Ovary (tissue), 9 donors: Measurements from ENCODE around the gene ARGLU1. TPM values are rescaled to one million over a fixed set of nuclear protein-coding genes. Genes with fewer than 3 reads are reported as not detected.
A peak's percentile ranks its signal among the peaks of the same experiment; 100 is the strongest.

ENCODE experiments used
- DNase-seq, 5 donors: peaks; one replicate each; pipeline ENCODE4 v3.0.0-alpha.2; 2019 to 2020
- H3K27ac ChIP-seq, 2 donors: fragments of 200-600 bp; one replicate each; pipeline versions ENCODE4 v1.5.1 to v1.8.0; 2019 to 2022
- H3K27me3 ChIP-seq: fragments of 200-600 bp; one replicate; pipeline ENCODE4 v1.8.0; 2022
- H3K36me3 ChIP-seq: fragments of 200-600 bp; sonication (generic); one replicate; pipeline ENCODE4 v1.5.1; 2019
- H3K4me1 ChIP-seq: one replicate; pipeline ENCODE4 v1.8.1; 2013; ENCODE audit warnings: mild to moderate bottlenecking, moderate library complexity; ENCODE audit not compliant: insufficient read depth
- H3K4me3 ChIP-seq: fragments of 200-600 bp; sonication (generic); one replicate; pipeline ENCODE4 v1.5.1; 2017
- H3K9me3 ChIP-seq, 2 donors: fragments of 200-600 bp in 1 of 2; sonication (generic) in 1 of 2; one replicate each; pipeline versions ENCODE4 v1.5.1 to v1.8.1; 2013 to 2019; ENCODE audit warnings: mild to moderate bottlenecking in 1 of 2, moderate library complexity in 1 of 2
- EP300 ChIP-seq: sonication (generic); formaldehyde crosslinking; IDR thresholded peaks from one replicate; pipeline ENCODE4 v1.6.1; 2017; ENCODE audit warnings: antibody characterized with exemption
- POLR2A ChIP-seq: fragments of 450-650 bp; IDR thresholded peaks from one replicate; pipeline ENCODE4 v1.6.1; 2017; ENCODE audit warnings: antibody characterized with exemption, mild to moderate bottlenecking, moderate library complexity
- WGBS, 3 donors: extraction: QIAGEN DNeasy Blood & Tissue Kit in 1 of 3; methylation state at CpG; one replicate each; pipeline versions ENCODE4 v1.1.5 to v1.1.7; 2013 to 2017; 5-methylcytosine and 5-hydroxymethylcytosine counted together
- intact Hi-C, 4 donors: fragments of 100-400 bp; cut with DNase I; formaldehyde crosslinking; loops; one replicate each; pipeline versions ENCODE4 v1.11.0 to v1.15.1; 2022 to 2023
- polyA plus RNA-seq, 2 donors: library from polyadenylated mRNA; stranded (reverse); fragments of 200-250 nt in 1 of 2; fragments of 350-450 nt in 1 of 2; fragmentation: Illumina TruSeq in 1 of 2; extraction: RNeasy Lipid Tissue Mini Kit (QIAGEN cat#74804) in 1 of 2; gene quantifications; one replicate each; pipeline ENCODE4 v1.2.3, GENCODE V29; 2013 to 2014
- total RNA-seq, 7 donors: library from RNA; depleted of rRNA in 2 of 7; stranded (reverse); fragments of >200 nt in 2 of 7; fragmentation: NEBNext Ultra II Directional in 3 of 7; extraction: Animal tissue kit (Norgen Biotek cat#: 25700) in 3 of 7; gene quantifications; one replicate each; pipeline versions ENCODE4 v1.1.0 to v1.2.4, GENCODE V29; 2016 to 2023
- TF ChIP-seq, protein P1 (sequence below), 3 donors: fragments of 450-650 bp in 2 of 3; fragments of 200-600 bp in 1 of 3; IDR thresholded peaks; one replicate each; pipeline versions ENCODE4 v1.5.1 to v1.8.0; 2016 to 2022; ENCODE audit warnings: antibody characterized with exemption in 3 of 3, mild to moderate bottlenecking in 1 of 3
- donor health status: DM: no; HTN: no; CAD: no; lungs with moderate emphysema.
- donor health status: DM: no; HTN: no; CAD: no.
- donor health status: Bipolar disorder and iron deficiency.
- donor health status: DM: yes; HTN: yes; CAD: no.
- donor health status: DM: no; HTN: no; CAD: no.
- donor health status: DM: yes; HTN: yes; CAD: no.

The ARGLU1 gene
- total and polyA plus RNA-seq, 9 donors, result 72.5 to 136 (median 76.8) TPM

DNA sequence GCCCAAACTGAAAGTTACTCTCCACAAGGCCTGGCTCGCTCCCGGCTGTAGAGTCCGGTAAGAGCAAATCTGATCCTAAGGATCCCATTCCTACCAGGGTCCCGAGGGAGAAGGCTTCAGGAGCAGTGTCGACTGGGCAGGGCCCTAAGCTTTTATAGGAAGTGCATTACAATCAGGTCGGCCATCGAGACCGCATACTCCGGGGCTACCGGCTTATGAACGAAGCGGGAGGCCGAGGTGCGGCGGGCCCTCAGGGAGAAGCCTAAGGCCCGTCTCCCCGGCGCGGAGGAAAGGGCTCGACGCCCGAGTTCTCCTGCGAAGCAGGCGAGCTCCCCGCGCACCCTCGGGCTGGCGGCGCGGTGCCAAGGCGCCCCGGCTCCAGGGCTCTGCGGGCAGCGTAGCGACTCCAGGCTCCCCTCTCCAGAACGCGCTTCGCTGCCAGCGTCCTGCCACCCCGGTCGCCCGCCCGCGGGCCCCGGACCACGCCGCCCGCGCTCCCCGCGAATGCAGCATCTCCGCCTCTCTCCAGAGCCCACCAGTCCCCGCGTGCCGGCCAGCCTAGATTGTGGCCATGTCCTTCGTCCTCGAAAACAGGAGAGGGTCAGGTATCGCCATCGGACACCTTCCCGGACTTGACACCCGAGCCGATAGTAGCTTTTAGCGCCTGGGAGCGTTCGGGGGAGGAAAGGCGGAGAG is 33.8 kb downstream of the ARGLU1 start:
- Histone ChIP-seq H3K27me3 (no peaks in the 10 kb centered on the region), H3K36me3 (no peaks in the 10 kb centered on the region), H3K9me3 (no peaks in the 10 kb centered on the region), H3K4me3 (peak overlapping the region; percentile 56), H3K4me1 (peaks cover 8% of the 10 kb centered on the region), H3K27ac (peak overlapping the region in 1 of 2 donors; percentile 69)
- intact Hi-C loops, result no loop called here
- TF ChIP-seq, protein P1, sequence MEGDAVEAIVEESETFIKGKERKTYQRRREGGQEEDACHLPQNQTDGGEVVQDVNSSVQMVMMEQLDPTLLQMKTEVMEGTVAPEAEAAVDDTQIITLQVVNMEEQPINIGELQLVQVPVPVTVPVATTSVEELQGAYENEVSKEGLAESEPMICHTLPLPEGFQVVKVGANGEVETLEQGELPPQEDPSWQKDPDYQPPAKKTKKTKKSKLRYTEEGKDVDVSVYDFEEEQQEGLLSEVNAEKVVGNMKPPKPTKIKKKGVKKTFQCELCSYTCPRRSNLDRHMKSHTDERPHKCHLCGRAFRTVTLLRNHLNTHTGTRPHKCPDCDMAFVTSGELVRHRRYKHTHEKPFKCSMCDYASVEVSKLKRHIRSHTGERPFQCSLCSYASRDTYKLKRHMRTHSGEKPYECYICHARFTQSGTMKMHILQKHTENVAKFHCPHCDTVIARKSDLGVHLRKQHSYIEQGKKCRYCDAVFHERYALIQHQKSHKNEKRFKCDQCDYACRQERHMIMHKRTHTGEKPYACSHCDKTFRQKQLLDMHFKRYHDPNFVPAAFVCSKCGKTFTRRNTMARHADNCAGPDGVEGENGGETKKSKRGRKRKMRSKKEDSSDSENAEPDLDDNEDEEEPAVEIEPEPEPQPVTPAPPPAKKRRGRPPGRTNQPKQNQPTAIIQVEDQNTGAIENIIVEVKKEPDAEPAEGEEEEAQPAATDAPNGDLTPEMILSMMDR (IDR thresholded peaks at IDR 0.05), result no peak
- TF ChIP-seq EP300 (no peak), POLR2A (no peak)
- DNase-seq, result peak; percentile 28 to 59 (median 54)
- 2 to 3% (median 2%) methylated on average over 66 of the region's 66 CpGs for WGBS, 3 donors

DNA sequence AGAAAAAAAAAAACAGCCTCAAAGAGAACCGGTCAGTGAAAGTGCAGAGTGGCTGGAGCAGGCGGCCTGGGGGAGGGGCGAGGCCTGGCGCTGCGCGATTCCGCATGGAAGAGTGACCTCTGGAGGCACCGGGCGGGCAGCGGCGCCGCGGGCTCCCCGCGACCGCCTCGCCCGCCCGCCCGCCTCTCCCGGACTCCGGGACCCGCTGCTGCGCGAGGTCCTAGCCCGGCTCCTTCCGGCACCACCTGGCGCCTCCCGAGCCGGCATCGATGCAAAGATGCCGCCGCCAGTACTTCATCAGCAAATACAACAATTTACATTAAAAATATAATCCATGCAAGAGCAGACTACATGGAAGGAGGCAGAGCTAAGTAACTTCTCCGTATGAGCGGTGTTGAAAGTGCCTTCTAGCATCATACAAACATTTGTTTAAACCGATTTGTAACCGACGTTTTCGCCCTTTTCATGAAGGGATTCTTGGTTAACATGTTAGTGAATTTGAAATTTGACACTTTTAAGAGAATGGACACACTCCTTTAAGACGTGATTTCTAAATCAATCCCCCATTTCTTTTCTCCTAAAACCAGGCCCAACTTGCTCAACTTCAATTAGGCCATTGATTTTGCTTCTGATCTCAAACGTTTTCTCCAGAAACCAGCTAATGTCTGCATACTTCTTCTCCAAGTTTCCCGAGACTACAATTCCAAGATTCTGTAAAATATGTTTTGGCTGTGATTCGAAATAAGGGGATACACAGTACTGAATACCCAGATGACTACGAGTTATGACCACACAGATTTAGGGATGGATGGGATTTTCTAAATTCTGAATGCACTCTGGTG is 34.6 kb downstream of the ARGLU1 start:
- 6 to 8% (median 6%) methylated on average over 44 of the region's 44 CpGs for WGBS, 3 donors
- Histone ChIP-seq H3K27me3 (no peaks in the 10 kb centered on the region), H3K9me3 (no peaks in the 10 kb centered on the region), H3K4me1 (peaks cover 8% of the 10 kb centered on the region), H3K27ac (peak overlapping the region in 1 of 2 donors; percentile 69), H3K36me3 (no peaks in the 10 kb centered on the region), H3K4me3 (peak overlapping the region; percentile 56)
- TF ChIP-seq EP300, result no peak
- TF ChIP-seq, protein P1 (IDR thresholded peaks at IDR 0.05), result peak in 2 of 3 donors; percentile 10 to 26
- TF ChIP-seq POLR2A, result no peak
- DNase-seq, result peak; percentile 66 to 86 (median 82)
- intact Hi-C loops, result no loop called here

DNA sequence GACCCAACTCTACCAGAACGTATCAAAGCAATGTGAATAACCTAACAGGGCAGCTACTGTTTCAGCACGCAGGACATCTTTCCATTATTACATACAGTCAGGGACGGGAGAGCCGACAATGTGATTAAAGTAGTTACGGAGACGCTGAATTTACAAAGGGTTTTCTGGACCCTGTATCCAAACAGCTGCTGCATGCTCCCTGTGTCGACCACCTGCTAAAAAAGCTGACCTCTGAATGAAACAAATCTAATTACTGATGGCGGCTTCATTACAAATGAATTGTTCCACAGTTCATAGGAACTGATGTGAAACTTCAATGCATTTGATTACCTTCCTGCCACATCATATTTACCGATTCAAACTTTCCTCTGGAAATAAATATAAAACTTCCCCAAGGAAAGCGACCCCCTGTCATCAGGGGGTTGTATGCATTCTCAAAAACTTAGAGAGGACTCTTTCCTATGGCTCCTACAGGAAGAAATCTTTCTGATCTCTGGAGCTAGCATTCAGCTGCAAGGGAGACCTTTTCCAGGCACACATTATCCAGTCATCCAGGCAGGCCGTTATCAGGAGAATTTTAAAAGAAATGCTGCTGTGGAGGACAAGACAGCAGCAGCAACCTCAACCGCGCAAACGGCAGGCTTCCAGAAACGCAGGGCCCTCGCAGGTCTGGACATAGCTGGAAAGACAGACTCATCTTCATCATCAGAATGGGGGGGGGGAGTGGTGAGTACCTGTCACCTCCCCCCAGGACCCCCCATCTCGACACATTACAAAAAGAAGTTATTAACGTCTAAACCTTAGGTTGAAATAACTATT is 35.6 kb downstream of the ARGLU1 start:
- H3K27ac ChIP-seq, result no peak overlapping the region
- DNase-seq, result peak in 1 of 5 donors; percentile 22
- 32 to 40% (median 36%) methylated on average over 18 of the region's 18 CpGs for WGBS, 3 donors
- H3K27me3 ChIP-seq, result no peaks in the 10 kb centered on the region
- intact Hi-C loops, result no loop called here
- H3K4me3 ChIP-seq, result peak overlapping the region; percentile 56
- TF ChIP-seq, protein P1 (IDR thresholded peaks at IDR 0.05), result no peak
- TF ChIP-seq POLR2A (no peak), EP300 (no peak)
- no peaks in the 10 kb centered on the region for H3K9me3 ChIP-seq
- no peaks in the 10 kb centered on the region for H3K36me3 ChIP-seq
- H3K4me1 ChIP-seq, result peaks cover 8% of the 10 kb centered on the region

DNA sequence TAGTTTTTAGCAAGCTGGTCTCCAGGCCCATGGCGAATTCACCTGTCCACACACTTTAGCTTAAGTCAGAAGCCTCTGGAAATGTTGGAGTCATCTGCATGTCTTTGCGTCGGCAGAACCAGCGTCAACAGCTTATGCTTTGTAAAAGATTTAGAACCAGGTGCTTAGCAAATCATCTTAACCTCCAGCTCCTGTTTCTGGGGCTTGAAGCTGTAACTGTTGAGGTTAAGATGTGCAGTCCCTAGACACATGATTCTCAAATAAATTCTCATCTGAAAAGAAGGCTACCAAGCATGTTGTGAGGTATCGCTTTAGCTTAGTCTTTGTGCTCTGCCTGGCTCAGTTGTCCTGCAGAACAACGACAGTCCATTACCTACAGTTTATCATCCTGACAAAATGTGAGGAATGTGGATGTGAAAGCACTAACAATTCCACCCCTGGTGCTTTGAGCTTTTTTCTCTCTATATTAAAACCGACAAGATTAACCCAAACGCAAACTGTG is 36.9 kb downstream of the ARGLU1 start:
- Histone ChIP-seq H3K27me3 (no peaks in the 10 kb centered on the region), H3K9me3 (no peaks in the 10 kb centered on the region), H3K36me3 (no peaks in the 10 kb centered on the region), H3K4me1 (peaks cover 8% of the 10 kb centered on the region), H3K4me3 (no peak overlapping the region), H3K27ac (no peak overlapping the region)
- WGBS, 3 donors, result 85 to 96% (median 85%) methylated on average over 8 of the region's 8 CpGs
- DNase-seq, result no peak
- TF ChIP-seq, protein P1 (IDR thresholded peaks at IDR 0.05), result no peak
- TF ChIP-seq POLR2A (no peak), EP300 (no peak)
- intact Hi-C loops, result no loop called here
